Measurements from ENCODE around the gene CASD1. TPM values are rescaled to one million over a fixed set of nuclear protein-coding genes. Genes with fewer than 3 reads are reported as not detected.

Gene CASD1
- total RNA-seq, 2 donors from 2014 or later: 45.9 to 64.4 TPM

GRCh38 chr7:94510582-94511496 is 1.2 kb downstream of the CASD1 start:
- ATAC-seq: peak; percentile 4
- intact Hi-C loops (cut with DNase I, micrococcal nuclease): no loop called here
- peak; percentile 42 to 54 for DNase-seq

- ATAC-seq (no peak), DNase-seq (no peak)
- intact Hi-C loops (cut with DNase I, micrococcal nuclease): no loop called here
These were observed 2.1 kb downstream of the CASD1 start for GRCh38 chr7:94511718-94512117.

GRCh38 chr7:94512735-94513564 is 3.3 kb downstream of the CASD1 start:
- ATAC-seq (no peak), DNase-seq (peak; percentile 39 to 48)
- intact Hi-C loops (cut with DNase I, micrococcal nuclease): no loop called here

GRCh38 chr7:94513565-94513860 is 3.9 kb downstream of the CASD1 start:
- ATAC-seq: no peak
- no peak for DNase-seq
- intact Hi-C loops (cut with DNase I, micrococcal nuclease): no loop called here

- intact Hi-C loops (cut with DNase I, micrococcal nuclease): no loop called here
- ATAC-seq (peak; percentile 57), DNase-seq (no peak)
These were observed 4.7 kb downstream of the CASD1 start for GRCh38 chr7:94514140-94514889.

GRCh38 chr7:94514917-94515316 is 5.3 kb downstream of the CASD1 start:
- intact Hi-C loops (cut with DNase I, micrococcal nuclease): no loop called here
- ATAC-seq: no peak
- no peak for DNase-seq

GRCh38 chr7:94525923-94526322 is 16.3 kb downstream of the CASD1 start:
- DNase-seq (no peak), ATAC-seq (no peak)
- intact Hi-C loops (cut with DNase I, micrococcal nuclease): no loop called here

GRCh38 chr7:94529516-94529915 is 19.9 kb downstream of the CASD1 start:
- DNase-seq (no peak), ATAC-seq (no peak)
- intact Hi-C loops (cut with DNase I, micrococcal nuclease): no loop called here

GRCh38 chr7:94530109-94530508 is 20.5 kb downstream of the CASD1 start:
- intact Hi-C loops (cut with DNase I, micrococcal nuclease): no loop called here
- no peak for ATAC-seq
- DNase-seq: no peak

GRCh38 chr7:94532676-94533075 is 23.1 kb downstream of the CASD1 start:
- DNase-seq (no peak), ATAC-seq (no peak)
- intact Hi-C loops (cut with DNase I, micrococcal nuclease): no loop called here

GRCh38 chr7:94540428-94540827 is 30.8 kb downstream of the CASD1 start:
- ATAC-seq (no peak), DNase-seq (no peak)
- intact Hi-C loops (cut with DNase I, micrococcal nuclease): no loop called here

- ATAC-seq (peak; percentile 44), DNase-seq (no peak)
- intact Hi-C loops (cut with DNase I, micrococcal nuclease): no loop called here
These were observed 37.5 kb downstream of the CASD1 start for GRCh38 chr7:94547126-94547525.

GRCh38 chr7:94556028-94556427 is 46.4 kb downstream of the CASD1 start:
- DNase-seq: no peak
- no peak for ATAC-seq

GRCh38 chr7:94557215-94557614 is 47.6 kb downstream of the CASD1 start:
- DNase-seq (no peak), ATAC-seq (no peak)
- intact Hi-C loops (cut with DNase I, micrococcal nuclease): no loop called here

More at GRCh38 chr7:94556028-94556427, 46.4 kb downstream of the CASD1 start:
- intact Hi-C loops (cut with DNase I, micrococcal nuclease): no loop called here

- peak; percentile 73 for ATAC-seq
- intact Hi-C loops (cut with DNase I, micrococcal nuclease): no loop called here
These were observed 50.4 kb downstream of the CASD1 start for GRCh38 chr7:94559972-94560371.

GRCh38 chr7:94561841-94562514 is 52.4 kb downstream of the CASD1 start:
- ATAC-seq (no peak), DNase-seq (no peak)
- intact Hi-C loops (cut with DNase I, micrococcal nuclease): no loop called here

More at GRCh38 chr7:94559972-94560371, 50.4 kb downstream of the CASD1 start:
- DNase-seq: no peak

- intact Hi-C loops (cut with DNase I, micrococcal nuclease): no loop called here
- no peak for DNase-seq
- peak; percentile 39 for ATAC-seq
These were observed 52.9 kb downstream of the CASD1 start for GRCh38 chr7:94562525-94562924.

GRCh38 chr7:94565247-94565894 is 55.8 kb downstream of the CASD1 start:
- no peak for DNase-seq
- intact Hi-C loops (cut with DNase I, micrococcal nuclease): no loop called here
- no peak for ATAC-seq
